Gastroesophageal sphincter (tissue), 3 donors: ENCODE results near the gene SH3GL3.

Experiments
- POLR2AphosphoS5 ChIP-seq: sonication (generic); formaldehyde crosslinking; IDR thresholded peaks from one replicate; pipeline ENCODE4 v1.6.1; 2017; ENCODE audit warnings: antibody characterized with exemption
- TF ChIP-seq, protein P1 (sequence below), 4 experiments: fragments of 200-600 bp in 2 of 4; fragments of 450-650 bp in 2 of 4; sonication (generic) in 1 of 4; IDR thresholded peaks; one replicate each; pipeline ENCODE4 v1.5.1; 2017 to 2019; ENCODE audit warnings: antibody characterized with exemption in 4 of 4, mild to moderate bottlenecking in 2 of 4, moderate library complexity in 2 of 4

DNA sequence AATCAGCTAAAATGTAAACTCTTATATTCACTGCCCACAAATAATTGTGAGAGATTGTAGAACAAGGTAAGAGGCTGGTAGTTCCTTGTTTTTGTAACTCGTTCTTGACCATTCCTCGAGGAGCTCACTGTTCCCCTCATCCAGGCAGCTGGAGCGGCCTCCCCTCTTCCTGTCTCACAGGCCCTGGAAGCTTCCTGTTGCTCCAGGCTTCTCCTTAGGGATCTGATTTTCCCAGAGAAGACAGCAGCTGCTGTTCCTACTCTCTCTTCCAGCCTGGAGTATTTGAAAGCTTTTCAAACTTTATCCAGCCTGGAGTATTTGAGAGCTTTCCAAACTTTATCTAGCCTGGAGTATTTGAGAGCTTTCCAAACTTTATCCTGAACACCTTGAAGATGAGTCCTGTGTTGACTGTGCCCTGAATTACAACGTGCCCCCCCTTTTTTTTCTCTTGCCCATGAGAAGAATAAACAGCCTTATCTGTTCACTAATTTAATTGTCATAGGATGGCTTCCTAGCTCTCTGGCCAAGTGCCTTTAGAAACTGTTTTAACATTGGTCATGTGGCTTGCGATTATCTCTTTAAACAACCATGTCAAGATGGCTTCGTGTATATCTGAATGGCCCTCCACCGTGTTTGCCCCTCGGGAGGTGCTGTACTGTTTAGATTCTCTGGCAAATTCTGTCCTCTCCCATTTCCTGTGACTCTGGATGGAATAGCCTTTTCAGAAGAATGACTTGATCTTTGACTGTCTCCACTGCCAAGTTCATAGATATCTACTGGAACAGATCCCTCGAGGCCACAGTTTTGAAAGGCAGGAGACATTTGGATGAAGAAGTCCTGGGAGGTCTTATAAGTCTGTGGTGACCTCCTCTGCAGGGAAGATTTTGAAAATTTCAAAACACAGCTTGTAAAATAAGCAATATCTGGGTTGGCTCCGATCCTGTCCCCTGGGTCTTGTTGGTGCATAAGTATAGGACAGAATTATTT lies 211.6 kb downstream of the SH3GL3 start:
- TF ChIP-seq, protein P1, sequence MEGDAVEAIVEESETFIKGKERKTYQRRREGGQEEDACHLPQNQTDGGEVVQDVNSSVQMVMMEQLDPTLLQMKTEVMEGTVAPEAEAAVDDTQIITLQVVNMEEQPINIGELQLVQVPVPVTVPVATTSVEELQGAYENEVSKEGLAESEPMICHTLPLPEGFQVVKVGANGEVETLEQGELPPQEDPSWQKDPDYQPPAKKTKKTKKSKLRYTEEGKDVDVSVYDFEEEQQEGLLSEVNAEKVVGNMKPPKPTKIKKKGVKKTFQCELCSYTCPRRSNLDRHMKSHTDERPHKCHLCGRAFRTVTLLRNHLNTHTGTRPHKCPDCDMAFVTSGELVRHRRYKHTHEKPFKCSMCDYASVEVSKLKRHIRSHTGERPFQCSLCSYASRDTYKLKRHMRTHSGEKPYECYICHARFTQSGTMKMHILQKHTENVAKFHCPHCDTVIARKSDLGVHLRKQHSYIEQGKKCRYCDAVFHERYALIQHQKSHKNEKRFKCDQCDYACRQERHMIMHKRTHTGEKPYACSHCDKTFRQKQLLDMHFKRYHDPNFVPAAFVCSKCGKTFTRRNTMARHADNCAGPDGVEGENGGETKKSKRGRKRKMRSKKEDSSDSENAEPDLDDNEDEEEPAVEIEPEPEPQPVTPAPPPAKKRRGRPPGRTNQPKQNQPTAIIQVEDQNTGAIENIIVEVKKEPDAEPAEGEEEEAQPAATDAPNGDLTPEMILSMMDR (IDR thresholded peaks at IDR 0.05), result no peak
- TF ChIP-seq POLR2AphosphoS5, result no peak
